HCT116 (cell line): ENCODE results near the gene MACIR. TPM values are rescaled to one million over a fixed set of nuclear protein-coding genes. Genes with fewer than 3 reads are reported as not detected.
A peak's percentile ranks its signal among the peaks of the same experiment; 100 is the strongest.

Experiments used
- ATAC-seq: fragments of 200-7000 bp; cut with Tn5 transposase; 2 replicates; pipeline ENCODE4 v1.9.1; 2020; ENCODE audit warnings: mild to moderate bottlenecking, moderate library complexity
- BruUV-seq: library from RNA; stranded (reverse); fragments of 400-500 nt; replicated peaks from 2 replicates; lab custom pipeline; 2021; lab: Mats Ljungman, UMichigan
- CTCF ChIA-PET: fragments of 300-600 bp; sonication (Branson Sonifier 250); formaldehyde crosslinking; loops from one replicate; lab custom pipeline; 2021; ENCODE audit warnings: antibody characterized with exemption; lab: Charles Lee
- POLR2A ChIA-PET: fragments of 300-600, 350-600 bp; sonication (Branson Sonifier 250); formaldehyde crosslinking; loops from one replicate; lab custom pipeline; 2021; ENCODE audit warnings: antibody characterized with exemption; lab: Charles Lee
- RAD21 ChIA-PET, 2 experiments: fragments of 300-600 bp; sonication (Branson Sonifier 250); formaldehyde crosslinking; loops; one replicate each; lab custom pipeline; 2023; ENCODE audit warnings: low total read pairs in 2 of 2; ENCODE audit not compliant: uncharacterized antibody in 2 of 2, unreplicated experiment in 2 of 2, low non-redundant PET in 1 of 2; lab: Charles Lee
- DNase-seq: peaks from one replicate; pipeline ENCODE4 v3.0.0-alpha.2; 2010; ENCODE audit warnings: low read depth, low spot score
- H2AFZ ChIP-seq: fragments of 200-600 bp; shearing (Covaris generic), sonication (generic); 2 replicates; pipeline ENCODE4 v1.6.1; 2017; ENCODE audit warnings: low read depth, mixed run types, mixed read lengths, antibody characterized with exemption, low read length; ENCODE audit not compliant: poor library complexity, severe bottlenecking
- H3K27ac ChIP-seq: 2 replicates; pipeline ENCODE4 v1.5.1; 2012; ENCODE audit warnings: low read depth, low read length
- H3K27me3 ChIP-seq: fragments of 200-600 bp; sonication (generic); 2 replicates; pipeline ENCODE4 v1.6.1; 2016; ENCODE audit warnings: mixed run types, low read length, mixed read lengths; ENCODE audit not compliant: insufficient read depth
- H3K36me3 ChIP-seq, 2 experiments: fragments of 200-500 bp in 1 of 2; fragments of 200-600 bp in 1 of 2; sonication (Bioruptor generic) in 1 of 2; sonication (generic) in 1 of 2; 2 replicates each; pipeline versions ENCODE4 v1.5.1 to v1.6.1; 2014 to 2016; ENCODE audit warnings: low read length in 2 of 2, inconsistent platforms in 1 of 2, mixed read lengths in 1 of 2, mixed run types in 1 of 2; ENCODE audit not compliant: insufficient read depth in 2 of 2, control insufficient read depth in 1 of 2
- H3K4me1 ChIP-seq, 2 experiments: fragments of 200-600 bp in 1 of 2; sonication (generic) in 1 of 2; 2 replicates each; pipeline versions ENCODE4 v1.5.1 to v1.6.1; 2012 to 2017; ENCODE audit warnings: low read length in 2 of 2, inconsistent platforms in 1 of 2, mild to moderate bottlenecking in 1 of 2, mixed read lengths in 1 of 2, mixed run types in 1 of 2, moderate library complexity in 1 of 2; ENCODE audit not compliant: insufficient read depth in 2 of 2, control insufficient read depth in 1 of 2
- H3K4me2 ChIP-seq: fragments of 200-600 bp; sonication (generic); 2 replicates; pipeline ENCODE4 v1.6.1; 2017; ENCODE audit warnings: mixed run types, low read length, mixed read lengths
- H3K4me3 ChIP-seq, 2 experiments: fragments of 200-600 bp in 1 of 2; sonication (generic) in 1 of 2; replicated peaks in 1 of 2; 2 replicates each; pipeline ENCODE4 v1.5.1; 2011 to 2016; ENCODE audit warnings: low read length in 2 of 2, control low read depth in 1 of 2, low read depth in 1 of 2, mild to moderate bottlenecking in 1 of 2, mixed read lengths in 1 of 2, mixed run types in 1 of 2
- H3K79me2 ChIP-seq: fragments of 200-600 bp; sonication (generic); 2 replicates; pipeline ENCODE4 v1.6.1; 2017; ENCODE audit warnings: mild to moderate bottlenecking, mixed run types, low read length, moderate library complexity, mixed read lengths; ENCODE audit not compliant: insufficient read depth
- H3K9ac ChIP-seq: fragments of 200-600 bp; sonication (generic); 2 replicates; pipeline ENCODE4 v1.6.1; 2016; ENCODE audit warnings: low read length, mixed read lengths
- H3K9me2 ChIP-seq: fragments of 200-600 bp; sonication (generic), shearing (Covaris generic); 2 replicates; pipeline ENCODE4 v1.6.1; 2017; ENCODE audit warnings: mixed run types, mild to moderate bottlenecking, moderate library complexity; ENCODE audit not compliant: insufficient read depth
- H3K9me3 ChIP-seq, 2 experiments: fragments of 200-500 bp in 1 of 2; fragments of 200-600 bp in 1 of 2; sonication (Bioruptor generic) in 1 of 2; sonication (generic) in 1 of 2; 2 replicates each; pipeline ENCODE4 v1.6.1; 2014 to 2017; ENCODE audit warnings: low read length in 2 of 2, mixed read lengths in 2 of 2, inconsistent platforms in 1 of 2, low read depth in 1 of 2, mild to moderate bottlenecking in 1 of 2, mixed run types in 1 of 2, moderate library complexity in 1 of 2; ENCODE audit not compliant: control insufficient read depth in 1 of 2, insufficient read depth in 1 of 2
- H4K20me1 ChIP-seq: fragments of 200-600 bp; sonication (generic), shearing (Covaris generic); 2 replicates; pipeline ENCODE4 v1.6.1; 2017; ENCODE audit warnings: mixed run types, mild to moderate bottlenecking, moderate library complexity; ENCODE audit not compliant: insufficient read depth
- CBX3 ChIP-seq: IDR thresholded peaks from 2 replicates; pipeline ENCODE4 v1.6.1; 2012; ENCODE audit warnings: low read depth
- CTCF ChIP-seq, 3 experiments: fragments of 200-600 bp in 1 of 3; sonication (generic) in 1 of 3; IDR thresholded peaks in 2 of 3; conservative IDR thresholded peaks in 1 of 3; 2 replicates each; pipeline ENCODE4 v1.5.1; 2012 to 2017; ENCODE audit warnings: low read depth in 2 of 3, low read length in 2 of 3, antibody characterized with exemption in 1 of 3, borderline replicate concordance in 1 of 3, control low read depth in 1 of 3, mild to moderate bottlenecking in 1 of 3, mixed read lengths in 1 of 3, mixed run types in 1 of 3, moderate library complexity in 1 of 3; ENCODE audit not compliant: insufficient read depth in 1 of 3
- FOSL1 ChIP-seq: IDR thresholded peaks from 2 replicates; pipeline ENCODE4 v1.6.1; 2012; ENCODE audit warnings: low read depth
- RAD21 ChIP-seq: IDR thresholded peaks from 2 replicates; pipeline ENCODE4 v1.6.1; 2012; ENCODE audit warnings: low read depth, mild to moderate bottlenecking
- YY1 ChIP-seq: IDR thresholded peaks from 2 replicates; pipeline ENCODE4 v1.6.1; 2011; ENCODE audit warnings: low read length, low read depth, moderate library complexity, mild to moderate bottlenecking; ENCODE audit not compliant: insufficient replicate concordance; ENCODE audit errors: extremely low read depth
- intact Hi-C: fragments of 100-400 bp; cut with micrococcal nuclease; formaldehyde crosslinking; loops from 2 replicates; pipeline ENCODE4 v1.10.0; 2022
- total RNA-seq: library from RNA; stranded (reverse); gene quantifications from one replicate; pipeline ENCODE4 v1.2.1, GENCODE V29; 2021; ENCODE audit not compliant: unreplicated experiment

The MACIR gene
- total RNA-seq, 1 experiment from 2014 or later: 10.4 TPM

GRCh38 chr5:103232393-103232999 is 26.1 kb upstream of the MACIR start:
- Histone ChIP-seq H3K4me3 (no peak overlapping the region), H3K9me2 (no peaks in the 10 kb centered on the region), H2AFZ (no peak overlapping the region), H3K27ac (no peak overlapping the region), H4K20me1 (no peaks in the 10 kb centered on the region), H3K9me3 (no peaks in the 10 kb centered on the region), H3K36me3 (no peaks in the 10 kb centered on the region), H3K9ac (no peak overlapping the region), H3K4me2 (no peak overlapping the region), H3K27me3 (no peaks in the 10 kb centered on the region), H3K79me2 (no peaks in the 10 kb centered on the region), H3K4me1 (no peaks in the 10 kb centered on the region)
- ChIA-PET POLR2A (no interaction called here), CTCF (interaction anchor here (0.9 to 2.6 kb wide), 4 partner anchors 16 to 350 kb away, joined by 4 to 42 read pairs (median 8); partner anchors contain the start of gene MACIR), RAD21 (interaction anchor here in 1 of 2 experiments (1.7 kb wide), 1 partner anchor 242 kb away, joined by 8 read pairs; no protein-coding TSS in a partner anchor)
- ATAC-seq (peak; percentile 81), DNase-seq (peak; percentile 36)
- no TSS peak for BruUV-seq
- intact Hi-C loops: loop anchor here (1.0 kb wide), 1 partner anchor 243 kb away; no protein-coding TSS in a partner anchor
- TF ChIP-seq FOSL1: no peak
- TF ChIP-seq CTCF (IDR thresholded peaks at IDR 0.05 in 2 of 3, conservative IDR thresholded peaks at IDR 0.05 in 1 of 3; ENCODE audit: borderline replicate concordance in 1 of 3, insufficient read depth in 1 of 3, low read depth in 2 of 3, low read length in 2 of 3): peak; percentile 61 to 83 (median 74); a peak in 5 of 6 replicates
- peak; percentile 75 for TF ChIP-seq RAD21
- TF ChIP-seq YY1: no peak
- TF ChIP-seq CBX3: 0 out of 2 replicates have a peak, but pooled peaks have one; percentile 18
- TF ChIP-seq, all 23 proteins: peak for 3
